HG02759 (cell line): Measurements from ENCODE around the gene ACVR1.

Source experiments
- ATAC-seq: cut with Tn5 transposase; IDR thresholded peaks from one replicate; pipeline ENCODE4 v1.9.1; 2021; ENCODE audit warnings: mild to moderate bottlenecking, moderate library complexity; ENCODE audit not compliant: unreplicated experiment

ACVR1 gene

DNA sequence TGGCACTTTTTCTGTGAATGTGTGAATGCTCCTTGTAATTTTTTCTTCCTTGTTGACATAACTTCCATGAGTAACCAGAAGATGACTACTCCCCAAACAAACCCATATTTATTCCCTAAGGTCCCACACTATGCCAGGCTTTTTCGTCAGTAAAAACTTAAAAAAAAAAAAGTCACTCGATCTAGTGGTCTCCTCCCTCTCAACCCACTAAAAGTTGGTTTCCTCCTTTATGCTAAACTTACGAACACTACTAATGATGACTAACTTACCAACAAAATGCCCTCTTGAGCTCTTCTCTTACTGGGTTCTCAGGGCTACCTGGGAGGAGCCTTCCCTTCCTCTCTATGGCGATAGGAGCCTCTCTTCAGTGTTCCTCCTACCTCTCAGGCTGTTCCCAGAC lies 18.2 kb downstream of the ACVR1 start:
- no peak for ATAC-seq

DNA sequence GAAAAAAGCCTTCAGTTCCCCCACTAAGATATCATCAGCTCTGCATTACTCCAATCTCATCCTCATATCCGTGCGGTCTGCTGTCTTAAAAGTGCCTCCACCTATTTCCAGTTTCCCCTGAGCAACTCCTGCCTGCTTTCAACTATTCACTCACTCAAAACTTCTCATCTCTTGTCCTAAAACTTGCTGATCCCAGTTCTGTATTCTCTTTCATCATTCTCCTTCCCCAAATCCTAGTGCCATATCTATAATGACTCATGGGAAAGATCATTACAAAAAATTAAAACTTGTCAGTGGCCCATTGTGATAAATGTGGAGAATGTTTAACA lies 20.0 kb downstream of the ACVR1 start:
- ATAC-seq, result no peak

DNA sequence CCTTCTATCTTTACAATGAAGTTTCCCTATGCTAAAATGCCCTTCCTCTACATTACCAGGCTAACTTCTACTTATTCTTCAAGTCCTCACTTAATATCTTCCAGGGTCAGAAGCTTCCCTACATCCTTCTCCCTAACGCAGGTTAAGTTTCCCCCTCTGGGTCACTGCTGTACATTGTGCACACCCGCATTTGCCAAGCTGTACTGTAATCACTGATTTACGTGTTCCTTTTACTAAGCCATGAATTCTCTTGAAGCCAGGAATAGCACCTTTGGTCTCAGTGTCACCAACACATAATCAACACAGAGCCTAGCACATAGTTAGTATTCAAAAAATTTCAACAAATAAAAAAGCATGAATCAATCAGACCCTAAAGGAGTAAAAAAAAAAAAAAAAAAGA lies 22.3 kb downstream of the ACVR1 start:
- ATAC-seq, result no peak

DNA sequence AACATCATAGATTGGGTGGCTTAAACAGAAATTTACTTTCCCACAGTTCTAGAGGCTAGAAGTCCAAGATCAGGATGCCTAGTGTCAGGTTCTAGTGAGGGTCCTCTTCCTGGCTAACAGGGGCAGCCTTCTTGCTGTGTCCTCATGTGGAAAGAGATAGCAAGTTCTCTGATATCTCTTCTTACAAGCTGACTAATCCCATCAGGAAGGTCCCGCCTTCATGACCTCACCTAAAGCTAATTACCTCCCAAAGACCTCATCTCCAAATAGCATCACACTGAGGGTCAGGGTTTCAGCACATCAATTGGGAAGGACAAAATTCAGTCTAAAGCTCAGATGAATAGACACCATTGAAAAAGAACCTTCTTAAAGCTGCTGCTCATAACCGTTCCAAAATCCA lies 22.9 kb downstream of the ACVR1 start:
- ATAC-seq, result no peak

DNA sequence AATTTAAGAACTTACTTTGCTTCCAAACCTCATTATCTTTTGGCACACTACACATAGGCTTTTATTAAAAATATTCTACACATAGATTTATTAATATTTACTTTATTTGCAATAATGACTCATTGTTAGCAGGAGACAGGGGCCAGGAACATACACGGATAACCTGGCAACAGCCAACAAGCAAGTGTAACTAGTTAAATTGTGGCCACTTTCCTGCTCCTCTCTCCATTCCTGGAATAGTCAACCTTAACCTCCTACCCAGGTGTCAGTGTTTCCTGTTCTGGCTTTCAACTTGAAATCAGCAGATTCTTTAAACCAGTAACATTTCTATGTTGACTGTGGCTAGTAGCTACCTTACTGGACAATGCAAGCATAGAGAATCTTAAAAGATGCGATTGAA lies 26.5 kb downstream of the ACVR1 start:
- ATAC-seq, result no peak

DNA sequence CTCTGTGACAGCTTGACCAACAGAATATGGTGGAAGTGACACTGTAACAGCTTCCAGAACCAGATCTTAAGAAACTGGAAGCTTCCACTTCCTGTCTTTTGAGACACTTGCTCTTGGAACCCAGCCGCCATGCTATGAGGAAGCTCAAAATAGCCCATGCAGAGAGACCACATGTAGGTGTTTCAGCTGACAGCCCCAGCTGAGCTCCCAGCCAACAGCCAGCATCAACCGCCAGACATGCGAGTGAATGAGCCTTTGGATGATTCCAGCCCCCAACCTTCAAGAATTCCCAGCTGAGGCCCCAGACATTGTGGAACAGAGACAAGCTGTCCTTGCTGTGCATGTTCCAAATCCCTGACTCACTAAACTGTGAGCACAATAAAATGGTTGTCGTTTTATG lies 27.9 kb downstream of the ACVR1 start:
- ATAC-seq, result no peak

DNA sequence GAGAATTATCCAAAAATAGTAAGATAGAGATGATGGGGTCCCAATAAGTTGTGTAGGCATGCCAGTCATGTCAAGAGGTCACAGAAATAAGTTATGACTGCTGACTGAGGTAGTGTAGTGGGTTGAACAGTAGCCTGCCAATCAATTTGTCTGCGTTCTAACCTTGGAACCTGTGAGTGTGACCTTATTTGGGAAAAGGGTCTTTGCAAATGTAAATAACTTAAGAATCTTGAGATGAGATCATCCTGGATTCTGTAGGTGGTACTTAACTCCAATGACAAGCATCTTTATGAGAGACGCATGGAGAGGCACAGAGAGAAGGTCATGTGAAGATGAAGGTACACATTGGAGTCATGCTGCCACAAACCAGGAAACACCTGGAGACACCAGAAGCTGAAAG lies 31.0 kb downstream of the ACVR1 start:
- ATAC-seq, result no peak

DNA sequence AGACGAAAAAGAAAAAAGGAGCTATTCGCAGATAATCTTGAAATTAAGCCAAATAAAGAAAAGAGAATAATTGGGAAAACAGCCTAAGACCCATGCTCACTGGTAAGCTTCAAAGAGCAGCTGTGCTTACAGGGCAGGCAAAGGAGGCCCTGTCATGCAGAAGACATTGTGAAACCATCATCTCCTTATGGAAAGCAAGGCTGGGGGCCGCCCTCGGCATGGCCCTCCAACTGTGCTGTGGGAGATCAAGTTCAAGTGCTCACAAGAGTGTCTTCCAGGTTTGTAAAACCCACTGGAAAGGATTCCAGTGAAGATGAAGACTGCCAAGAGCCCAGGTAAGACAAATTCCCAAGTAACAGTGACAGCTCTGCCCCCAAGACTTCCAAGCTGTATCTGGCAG lies 32.2 kb downstream of the ACVR1 start:
- no peak for ATAC-seq

DNA sequence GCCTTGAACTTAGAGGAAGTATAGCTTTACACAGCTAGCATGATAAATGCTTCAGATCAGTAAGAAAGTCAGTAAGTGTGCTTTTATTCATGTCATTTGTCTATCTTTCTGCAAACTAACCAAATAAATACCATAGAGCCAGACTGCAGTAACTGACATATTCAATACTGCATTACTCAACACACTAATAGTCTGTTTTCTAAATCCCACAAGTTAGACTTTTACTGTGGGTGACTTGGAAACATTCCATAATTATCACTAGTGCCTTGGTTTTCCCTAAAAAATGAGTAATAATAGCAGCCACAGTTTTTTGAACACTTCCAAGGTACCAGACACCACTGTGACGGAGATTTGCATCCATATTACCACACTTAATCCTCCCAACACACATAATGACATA lies 33.0 kb downstream of the ACVR1 start:
- no peak for ATAC-seq

DNA sequence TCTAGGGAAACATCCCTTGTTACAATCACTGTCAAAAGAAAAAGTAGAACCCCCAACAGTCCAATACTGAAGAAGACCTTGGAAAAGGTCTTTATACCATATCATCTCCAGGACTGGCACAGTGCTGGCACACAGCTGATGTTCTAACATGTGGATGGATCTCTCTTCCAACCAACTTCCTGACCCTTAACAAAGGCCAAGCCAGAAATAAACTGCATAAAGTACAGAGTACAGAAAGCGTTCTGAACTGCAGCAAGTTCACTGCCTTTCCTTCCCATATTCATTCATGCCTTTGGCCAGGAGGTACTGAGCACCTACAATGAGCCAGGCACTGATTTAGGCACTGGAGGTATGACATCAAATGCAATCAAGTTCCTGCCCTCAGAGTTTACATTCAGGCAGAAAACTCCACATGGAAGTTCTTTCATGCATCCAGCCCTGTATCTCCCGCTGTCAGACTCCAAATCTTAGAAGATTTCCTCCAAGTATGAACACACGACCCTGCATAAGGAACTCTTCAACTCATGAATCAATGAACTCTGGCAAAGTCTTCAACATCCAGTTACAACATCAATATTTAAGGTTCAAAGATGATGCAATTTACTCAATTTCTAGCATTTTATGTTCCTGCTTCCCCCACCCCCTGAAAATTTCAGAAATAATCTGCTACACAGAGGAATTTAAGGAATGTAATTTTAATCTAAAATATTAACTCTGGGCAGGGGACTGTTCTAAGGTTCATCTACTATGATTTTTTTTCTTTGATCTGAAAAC lies 33.8 kb downstream of the ACVR1 start:
- no peak for ATAC-seq

DNA sequence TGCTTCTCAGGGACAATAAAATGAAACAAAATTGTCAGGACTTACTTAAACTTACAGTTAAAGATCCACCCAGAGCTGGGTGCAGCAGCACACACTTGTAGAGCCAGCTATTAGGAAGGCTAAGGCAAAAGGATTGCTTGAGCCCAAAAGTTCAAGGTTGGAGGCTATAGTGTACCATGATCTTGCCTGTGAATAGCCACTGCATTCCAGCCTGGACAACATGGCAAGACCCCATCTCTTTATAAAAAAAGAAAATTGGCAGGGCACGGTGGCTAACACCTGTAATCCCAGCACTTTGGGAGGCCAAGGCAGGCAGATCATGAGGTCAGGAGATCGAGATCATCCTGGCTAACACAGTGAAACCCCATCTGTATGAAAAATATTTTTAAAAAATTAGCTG lies 34.6 kb downstream of the ACVR1 start:
- ATAC-seq, result no peak

DNA sequence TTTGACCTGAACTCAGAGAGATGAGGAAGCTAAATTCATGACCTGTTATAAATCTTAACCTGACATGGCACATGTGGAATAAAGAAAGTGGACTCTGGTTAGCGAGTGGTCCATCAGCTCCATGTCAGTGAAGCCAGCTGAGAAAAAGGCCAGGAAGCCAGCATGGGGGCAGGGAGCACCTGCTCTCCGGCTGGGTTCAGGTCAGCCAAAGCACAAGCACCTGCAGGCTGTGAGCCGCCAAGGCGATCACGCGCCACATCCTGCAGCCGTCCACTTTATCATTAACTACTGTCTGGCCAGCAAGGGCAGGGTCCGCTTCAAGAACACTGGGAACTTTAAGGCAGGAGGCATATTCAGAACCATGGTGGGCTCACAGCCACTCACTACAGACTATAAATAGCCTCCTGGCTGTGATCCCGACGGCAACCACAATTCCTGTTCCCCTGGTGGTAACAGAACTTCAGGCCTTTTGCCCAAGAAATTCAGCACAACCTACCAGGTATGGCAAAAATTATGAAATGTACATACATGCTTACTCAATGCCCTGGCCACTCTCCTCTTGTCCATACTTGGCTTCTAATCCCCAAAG lies 35.5 kb downstream of the ACVR1 start:
- ATAC-seq, result no peak

DNA sequence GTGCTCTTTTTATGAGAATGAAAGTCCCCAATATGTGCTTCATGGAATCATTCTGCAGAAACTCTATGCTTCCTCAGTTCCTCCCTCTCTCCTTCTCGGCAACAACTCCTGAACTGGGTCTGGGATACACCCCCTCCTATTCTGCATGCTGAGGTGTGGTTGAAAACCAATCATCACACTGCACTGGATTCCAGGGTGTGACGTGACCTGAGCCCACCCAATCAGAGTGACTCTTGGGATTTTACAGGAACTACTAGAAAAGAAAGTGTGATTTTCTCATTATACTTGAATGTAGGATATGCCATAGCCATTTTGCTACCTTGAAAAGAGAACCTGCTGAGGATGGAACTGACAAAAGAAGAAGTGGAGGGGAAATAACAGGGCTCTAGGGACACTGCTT lies 36.3 kb downstream of the ACVR1 start:
- ATAC-seq, result no peak

DNA sequence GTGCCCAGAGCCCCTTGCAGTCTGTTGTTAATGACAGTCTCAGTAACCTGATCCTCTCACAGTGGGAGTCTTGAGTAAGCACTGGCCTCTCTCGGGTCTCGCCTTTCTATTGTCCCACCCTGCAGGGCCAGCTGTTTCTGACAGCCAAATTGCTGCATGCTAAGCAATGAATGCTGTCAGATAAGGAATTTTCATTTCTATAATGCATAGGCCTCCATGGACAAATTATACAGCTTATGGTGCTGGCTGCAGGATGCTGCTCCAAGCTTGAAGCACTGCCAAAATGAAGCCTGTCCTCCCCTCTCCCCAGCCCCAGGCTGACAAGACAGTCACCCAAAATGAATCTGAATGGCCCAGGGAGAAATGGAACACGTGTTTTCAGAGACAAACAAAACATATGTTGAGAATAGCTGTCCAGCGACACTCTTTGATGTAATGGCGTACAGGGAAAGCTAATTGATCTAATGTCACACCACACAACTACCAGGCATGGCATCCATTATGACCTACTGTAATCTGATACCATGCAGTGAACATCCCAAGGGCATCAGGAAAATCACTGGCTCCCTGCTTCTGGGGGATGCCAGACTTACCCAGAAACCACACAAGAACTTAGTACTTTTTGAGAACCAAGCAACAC lies 36.8 kb downstream of the ACVR1 start:
- no peak for ATAC-seq

DNA sequence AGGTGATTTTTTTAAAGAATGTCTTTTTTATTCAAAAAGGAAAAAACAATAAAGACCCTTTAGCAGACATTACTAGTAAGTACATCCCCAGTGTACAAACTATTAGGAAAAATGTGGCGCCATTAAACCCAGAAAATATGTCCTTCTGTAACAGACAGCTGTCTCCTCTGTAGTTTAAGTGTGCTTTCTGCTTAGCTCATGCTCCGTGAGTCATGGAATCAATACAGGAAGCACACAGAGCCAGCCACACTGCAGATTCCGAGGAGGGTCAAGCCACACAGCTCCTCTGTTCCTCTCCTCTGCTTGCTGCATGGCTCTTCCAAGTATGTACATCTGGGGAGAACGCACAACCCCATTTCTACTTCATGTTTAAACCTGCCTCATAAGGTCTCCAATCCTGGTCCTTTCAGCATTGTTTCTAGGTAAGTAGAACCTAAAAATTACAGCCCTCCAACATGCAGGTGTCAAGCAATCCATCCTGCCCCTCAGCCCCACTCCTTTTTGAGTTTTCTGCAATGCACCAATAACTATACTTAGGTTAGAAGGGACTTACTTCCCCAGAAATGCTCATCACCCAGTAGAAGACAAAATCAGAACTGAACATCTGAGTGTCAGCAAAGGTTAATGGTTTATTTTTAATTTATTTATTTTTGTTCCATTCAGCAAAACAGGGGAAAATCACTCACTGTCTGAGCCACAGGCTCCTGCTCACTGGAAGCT lies 37.5 kb downstream of the ACVR1 start:
- ATAC-seq, result no peak

DNA sequence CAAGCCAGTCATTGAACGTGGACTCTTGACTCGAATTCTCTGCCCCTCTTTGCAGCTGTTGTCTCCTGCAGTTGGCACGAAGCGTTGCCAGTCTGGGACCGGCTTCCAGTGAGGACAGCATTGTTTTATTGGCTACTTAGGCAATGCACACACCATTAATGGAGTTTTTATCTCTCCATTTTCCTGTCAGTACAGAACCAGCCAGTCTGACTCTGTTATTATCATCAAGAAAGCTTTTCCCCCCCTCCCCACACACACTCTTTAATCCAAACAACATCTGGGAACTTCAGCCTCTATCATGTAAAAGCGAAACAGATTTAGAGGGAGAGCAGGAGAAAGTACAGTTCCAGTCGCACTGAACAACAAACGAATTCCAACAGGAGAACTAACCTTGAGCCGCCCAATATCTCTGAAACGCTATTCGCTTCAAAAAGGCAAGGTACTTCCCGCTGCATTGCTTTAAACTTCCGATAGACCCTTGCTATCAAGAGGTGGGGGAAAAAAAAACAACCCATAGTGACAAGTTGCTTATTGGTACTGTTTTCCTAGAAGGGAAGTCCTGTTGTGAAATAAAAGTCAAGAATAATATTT lies 38.2 kb downstream of the ACVR1 start:
- no peak for ATAC-seq

DNA sequence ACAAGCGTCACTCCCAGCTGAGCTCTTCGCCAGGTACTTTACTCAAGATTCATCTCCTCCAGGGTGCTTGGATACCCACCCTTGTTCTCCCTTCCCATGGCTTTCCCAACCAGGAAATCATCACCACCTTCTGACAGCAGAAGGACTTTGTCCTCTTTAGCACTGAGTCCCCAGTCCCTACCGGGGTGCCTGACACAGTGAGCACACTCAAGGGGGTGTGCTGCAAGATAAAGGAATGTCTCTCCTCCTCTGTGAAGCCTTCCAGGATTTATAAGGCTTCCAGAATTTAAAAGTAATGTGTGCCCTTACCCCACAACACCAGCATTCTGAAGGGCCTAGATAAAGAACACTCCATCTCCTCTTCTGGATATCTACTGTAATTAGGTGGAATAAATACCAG lies 39.6 kb downstream of the ACVR1 start:
- ATAC-seq, result no peak

DNA sequence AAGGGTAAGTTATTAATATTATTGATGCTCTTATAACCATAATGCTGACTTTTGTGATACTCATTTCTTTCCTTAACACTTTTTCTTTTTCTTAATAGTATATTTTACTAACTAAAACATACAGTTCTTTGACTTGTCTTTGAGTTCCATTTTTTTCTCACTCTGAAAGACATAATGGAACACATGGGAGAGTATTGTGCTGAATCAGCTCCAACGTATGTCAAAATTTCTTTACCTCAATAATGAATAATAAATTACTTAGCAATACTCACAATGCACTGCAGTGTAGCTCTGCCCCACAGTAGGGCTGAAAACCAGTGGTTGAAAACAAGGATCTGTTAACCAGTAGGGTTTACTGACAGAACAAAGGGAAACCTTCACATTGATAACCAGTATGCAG lies 40.7 kb downstream of the ACVR1 start:
- ATAC-seq, result no peak

DNA sequence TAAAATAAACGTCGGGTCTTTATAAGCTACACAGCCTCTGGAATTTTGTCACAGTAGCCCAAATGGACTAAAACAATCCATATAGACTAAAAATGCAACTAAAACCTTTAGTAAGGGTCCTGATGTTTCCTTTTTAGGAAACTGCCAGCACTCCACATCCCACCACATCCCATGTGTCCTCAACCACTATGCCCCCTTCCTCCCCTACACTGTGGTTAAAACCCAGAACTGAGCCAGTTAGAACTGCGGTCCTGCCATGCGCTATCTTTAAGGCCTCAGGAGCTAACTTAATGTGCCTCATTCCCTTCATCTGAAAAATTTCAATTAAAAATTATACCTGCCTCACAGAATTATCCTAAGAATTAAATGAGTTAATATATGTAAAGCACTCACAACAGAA lies 41.1 kb downstream of the ACVR1 start:
- ATAC-seq, result no peak

DNA sequence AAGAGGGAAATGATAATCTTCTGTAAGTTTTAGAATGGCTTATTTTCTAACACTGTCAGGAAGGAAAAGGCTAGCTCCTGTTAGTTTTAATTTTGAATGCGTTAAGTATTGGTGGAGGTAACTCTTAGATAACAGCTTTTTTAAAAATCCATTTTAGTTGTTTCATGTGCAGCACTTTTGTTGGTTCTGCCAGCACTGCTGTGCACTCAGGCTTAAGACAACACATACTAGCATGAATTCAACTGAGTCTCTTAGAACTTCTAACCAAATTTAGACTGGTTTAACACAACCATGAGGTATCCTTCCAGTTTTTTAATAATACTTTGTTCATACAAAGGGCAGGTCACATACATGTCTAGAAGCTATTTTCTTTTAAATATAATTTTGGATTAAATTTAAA lies 42.4 kb downstream of the ACVR1 start:
- no peak for ATAC-seq

DNA sequence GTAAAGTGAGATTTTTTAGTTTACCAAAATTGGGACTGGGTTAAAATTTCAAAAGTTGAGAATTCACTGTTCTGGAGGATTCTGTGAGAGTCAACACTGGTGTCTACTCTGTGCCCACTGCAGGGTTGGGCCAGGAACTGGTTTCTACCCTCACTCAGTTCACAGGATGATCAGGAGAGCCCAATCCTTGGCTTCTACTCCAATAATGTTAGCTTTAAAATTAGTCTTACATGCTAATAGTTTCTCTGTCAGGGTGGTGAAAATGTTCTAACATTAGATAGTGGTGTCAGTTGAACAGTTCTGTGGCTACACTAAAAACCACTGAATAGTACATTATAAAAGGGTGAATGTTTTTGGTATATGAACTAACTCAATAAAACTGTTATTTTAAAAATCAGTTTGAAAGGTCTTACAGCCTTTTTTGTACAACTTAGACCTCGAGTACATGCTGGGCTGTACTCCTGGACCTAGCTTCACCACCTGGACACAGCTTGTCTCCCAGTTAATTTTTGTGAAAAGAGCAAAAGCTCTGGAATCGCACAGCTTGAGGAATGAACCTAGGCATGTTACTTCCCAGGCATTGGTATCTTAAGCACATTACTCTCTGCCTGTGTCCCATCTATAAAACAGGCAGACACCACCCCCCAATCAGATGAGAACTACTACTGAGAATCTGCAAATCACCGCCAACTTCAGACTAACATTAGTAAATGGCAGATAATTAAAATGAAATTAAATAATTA lies 44.4 kb downstream of the ACVR1 start:
- no peak for ATAC-seq
